ENCODE data around the gene CUX1.

- no peak for TF ChIP-seq EZH2 (IDR thresholded peaks at IDR 0.05; ENCODE audit: borderline replicate concordance, low read depth, low read length, severe bottlenecking)
- TF ChIP-seq CTCF (IDR thresholded peaks at IDR 0.05; ENCODE audit: borderline replicate concordance, extremely low read depth, low read length, poor library complexity, severe bottlenecking) = no peak
Observed at GRCh38 chr7:102264367-102264891, 447.0 kb downstream of the CUX1 start.
